Kidney (tissue), 14 donors: ENCODE measurements around the gene NR5A1. TPM values are rescaled to one million over a fixed set of nuclear protein-coding genes. Genes with fewer than 3 reads are reported as not detected.

Experiments
- DNase-seq, 5 donors: peaks; one replicate each; pipeline ENCODE4 v3.0.0-alpha.2; 2013 to 2020
- FAIRE-seq: peaks from 2 replicates; lab custom pipeline; 2012; peaks lifted over from hg19 to GRCh38; lab: Jason Lieb, UNC
- H3K27ac ChIP-seq, 2 donors: one replicate each; pipeline ENCODE4 v1.7.0; 2013; ENCODE audit warnings: low read depth in 2 of 2, low read length in 2 of 2, inconsistent platforms in 1 of 2
- H3K27me3 ChIP-seq: one replicate; pipeline ENCODE4 v1.7.1; 2013; ENCODE audit warnings: low read length, inconsistent platforms; ENCODE audit not compliant: control insufficient read depth, insufficient read depth
- H3K36me3 ChIP-seq, 3 donors: one replicate each; pipeline versions ENCODE4 v1.7.0 to v1.7.1; 2013; ENCODE audit warnings: low read length in 3 of 3, control low read depth in 1 of 3, inconsistent platforms in 1 of 3; ENCODE audit not compliant: insufficient read depth in 3 of 3, control insufficient read depth in 2 of 3
- H3K4me1 ChIP-seq, 3 donors: one replicate each; pipeline versions ENCODE4 v1.7.0 to v1.7.1; 2013; ENCODE audit warnings: low read length in 3 of 3, inconsistent platforms in 1 of 3, low read depth in 1 of 3; ENCODE audit not compliant: control insufficient read depth in 2 of 3, insufficient read depth in 2 of 3
- H3K4me3 ChIP-seq, 3 donors: one replicate each; pipeline versions ENCODE4 v1.7.0 to v1.8.1; 2013; ENCODE audit warnings: low read length in 3 of 3, control low read depth in 1 of 3, inconsistent platforms in 1 of 3
- H3K9ac ChIP-seq, 3 donors: one replicate each; pipeline versions ENCODE4 v1.7.0 to v1.7.1; 2013; ENCODE audit warnings: low read length in 3 of 3, control low read depth in 1 of 3, inconsistent platforms in 1 of 3
- H3K9me3 ChIP-seq, 3 donors: one replicate each; pipeline versions ENCODE4 v1.7.0 to v1.7.1; 2013; ENCODE audit warnings: low read length in 3 of 3, control low read depth in 1 of 3, inconsistent platforms in 1 of 3; ENCODE audit not compliant: control insufficient read depth in 2 of 3, insufficient read depth in 1 of 3
- CTCF ChIP-seq: IDR thresholded peaks from 3 replicates; pipeline ENCODE4 v1.5.1; 2012; ENCODE audit warnings: mild to moderate bottlenecking, moderate library complexity, borderline replicate concordance; ENCODE audit not compliant: insufficient read depth; ENCODE audit errors: extremely low read depth
- intact Hi-C: fragments of 100-400 bp; cut with DNase I; formaldehyde crosslinking; loops from one replicate; pipeline ENCODE4 v1.11.1; 2022
- polyA plus RNA-seq: library from polyadenylated mRNA; stranded (reverse); fragments of 350-450 nt; fragmentation: Illumina TruSeq; extraction: RNeasy Lipid Tissue Mini Kit (QIAGEN cat#74804); gene quantifications from one replicate; pipeline ENCODE4 v1.2.3, GENCODE V29; 2014; ENCODE audit warnings: low read depth, low replicate concordance; ENCODE audit not compliant: insufficient read depth
- total RNA-seq: library from RNA; stranded (reverse); fragmentation: NEBNext Ultra II Directional; extraction: Animal tissue kit (Norgen Biotek cat#: 25700); gene quantifications from one replicate; pipeline ENCODE4 v1.2.1, GENCODE V29; 2021
- donor health status: control.
- donor health status: control.
- donor health status: control.
- donor health status: control.
- donor health status: control.
- donor health status: DM: yes; HTN: yes; CAD: no.
- donor health status: Normal renal cell carcinoma (clear cell type).

NR5A1 gene
- total and polyA plus RNA-seq, 2 donors from 2014 or later, result not detected

GRCh38 chr9:124498040-124498439, 9.2 kb downstream of the NR5A1 start:
- no peak for TF ChIP-seq CTCF
- Histone ChIP-seq H3K4me3 (no peak overlapping the region), H3K9ac (no peak overlapping the region), H3K9me3 (no peaks in the 10 kb centered on the region), H3K36me3 (no peaks in the 10 kb centered on the region), H3K27ac (no peak overlapping the region), H3K4me1 (no peaks in the 10 kb centered on the region), H3K27me3 (peaks cover 16% of the 10 kb centered on the region)
- FAIRE-seq (no peak), DNase-seq (no peak)
- intact Hi-C loops, result no loop called here

- Histone ChIP-seq H3K9me3 (no peaks in the 10 kb centered on the region), H3K36me3 (no peaks in the 10 kb centered on the region), H3K4me1 (no peaks in the 10 kb centered on the region), H3K27ac (no peak overlapping the region), H3K27me3 (peaks cover 12% of the 10 kb centered on the region), H3K4me3 (no peak overlapping the region), H3K9ac (no peak overlapping the region)
- TF ChIP-seq CTCF, result no peak
- no peak for FAIRE-seq
- intact Hi-C loops, result no loop called here
- DNase-seq, result peak in 1 of 5 donors; percentile 35
Observed at GRCh38 chr9:124497441-124497840, 9.8 kb downstream of the NR5A1 start.

- Histone ChIP-seq H3K27ac (no peak overlapping the region), H3K27me3 (peaks cover 4% of the 10 kb centered on the region), H3K4me1 (no peaks in the 10 kb centered on the region), H3K9ac (no peak overlapping the region), H3K36me3 (no peaks in the 10 kb centered on the region), H3K9me3 (no peaks in the 10 kb centered on the region), H3K4me3 (no peak overlapping the region)
- no peak for FAIRE-seq
- intact Hi-C loops, result no loop called here
- no peak for TF ChIP-seq CTCF
- peak; percentile 61 to 88 (median 84) for DNase-seq
Observed at GRCh38 chr9:124496463-124496862, 10.7 kb downstream of the NR5A1 start.

GRCh38 chr9:124496075-124496449, 11.1 kb downstream of the NR5A1 start:
- H3K9ac ChIP-seq, result no peak overlapping the region
- TF ChIP-seq CTCF, result no peak
- no peak overlapping the region for H3K4me3 ChIP-seq
- no peaks in the 10 kb centered on the region for H3K4me1 ChIP-seq
- no peaks in the 10 kb centered on the region for H3K36me3 ChIP-seq
- no peak for FAIRE-seq
- H3K27ac ChIP-seq, result no peak overlapping the region
- H3K9me3 ChIP-seq, result no peaks in the 10 kb centered on the region
- DNase-seq, result no peak
- H3K27me3 ChIP-seq, result peaks cover 4% of the 10 kb centered on the region
- intact Hi-C loops, result no loop called here
